Sigmoid colon (tissue), 4 donors: ENCODE data around the gene FAM78B.

ENCODE experiments used
- EP300 ChIP-seq, 4 donors: sonication (generic); formaldehyde crosslinking; IDR thresholded peaks; one replicate each; pipeline ENCODE4 v1.6.1; 2017; ENCODE audit warnings: antibody characterized with exemption in 4 of 4
- POLR2A ChIP-seq, 2 donors: fragments of 450-650 bp; IDR thresholded peaks; one replicate each; pipeline ENCODE4 v1.6.1; 2016; ENCODE audit warnings: antibody characterized with exemption in 2 of 2, mild to moderate bottlenecking in 2 of 2, moderate library complexity in 2 of 2
- TF ChIP-seq, protein P1 (sequence below), 4 experiments: fragments of 450-650 bp in 3 of 4; fragments of 200-600 bp in 1 of 4; IDR thresholded peaks; one replicate each; pipeline ENCODE4 v1.5.1; 2016 to 2019; ENCODE audit warnings: antibody characterized with exemption in 4 of 4, mild to moderate bottlenecking in 3 of 4, moderate library complexity in 2 of 4

DNA sequence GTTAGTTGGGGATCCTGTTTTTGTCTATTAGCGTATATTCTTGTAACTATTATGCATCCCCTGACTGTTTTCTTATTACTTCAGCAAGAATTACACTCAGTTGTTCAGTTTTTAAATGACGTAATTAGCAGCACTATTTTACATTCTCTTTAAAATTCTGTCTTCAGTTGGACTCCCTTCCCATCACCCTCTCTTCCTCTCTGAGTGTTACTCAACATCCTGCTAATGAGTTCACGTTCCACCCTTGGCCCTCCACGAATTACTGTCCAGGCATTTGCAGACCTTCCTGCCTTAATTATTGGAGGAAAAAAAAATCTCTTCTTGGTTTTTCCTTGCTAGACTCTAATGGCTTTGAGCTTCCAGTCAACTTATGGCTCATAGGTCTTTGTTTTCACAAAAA is 23.6 kb upstream of the FAM78B start:
- TF ChIP-seq POLR2A (IDR thresholded peaks at IDR 0.05) (no peak), EP300 (IDR thresholded peaks at IDR 0.05) (no peak)
- TF ChIP-seq, protein P1, sequence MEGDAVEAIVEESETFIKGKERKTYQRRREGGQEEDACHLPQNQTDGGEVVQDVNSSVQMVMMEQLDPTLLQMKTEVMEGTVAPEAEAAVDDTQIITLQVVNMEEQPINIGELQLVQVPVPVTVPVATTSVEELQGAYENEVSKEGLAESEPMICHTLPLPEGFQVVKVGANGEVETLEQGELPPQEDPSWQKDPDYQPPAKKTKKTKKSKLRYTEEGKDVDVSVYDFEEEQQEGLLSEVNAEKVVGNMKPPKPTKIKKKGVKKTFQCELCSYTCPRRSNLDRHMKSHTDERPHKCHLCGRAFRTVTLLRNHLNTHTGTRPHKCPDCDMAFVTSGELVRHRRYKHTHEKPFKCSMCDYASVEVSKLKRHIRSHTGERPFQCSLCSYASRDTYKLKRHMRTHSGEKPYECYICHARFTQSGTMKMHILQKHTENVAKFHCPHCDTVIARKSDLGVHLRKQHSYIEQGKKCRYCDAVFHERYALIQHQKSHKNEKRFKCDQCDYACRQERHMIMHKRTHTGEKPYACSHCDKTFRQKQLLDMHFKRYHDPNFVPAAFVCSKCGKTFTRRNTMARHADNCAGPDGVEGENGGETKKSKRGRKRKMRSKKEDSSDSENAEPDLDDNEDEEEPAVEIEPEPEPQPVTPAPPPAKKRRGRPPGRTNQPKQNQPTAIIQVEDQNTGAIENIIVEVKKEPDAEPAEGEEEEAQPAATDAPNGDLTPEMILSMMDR (IDR thresholded peaks at IDR 0.05): no peak
